ENCODE results near the gene NEO1.

DNA sequence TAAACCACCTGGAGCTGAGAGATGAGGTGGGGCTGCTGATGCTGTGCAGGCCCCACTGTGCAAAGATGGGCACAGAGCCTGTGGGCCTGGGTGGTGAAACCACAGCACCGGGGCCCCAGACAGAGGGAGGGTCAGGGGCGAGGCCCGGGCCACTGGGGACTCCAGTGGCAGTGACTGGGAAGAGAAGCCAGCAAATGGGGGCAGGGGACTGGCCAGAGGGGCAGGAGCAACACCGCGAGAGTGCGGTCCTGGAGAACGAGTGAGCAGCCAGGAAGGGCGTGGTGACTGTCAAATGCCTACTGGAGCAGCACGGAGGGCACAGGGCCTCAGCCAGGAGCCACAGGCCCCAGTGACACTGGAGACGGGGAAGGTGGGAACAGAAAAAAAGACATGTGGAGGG is 276.7 kb downstream of the NEO1 start:
- TF ChIP-seq REST (IDR thresholded peaks at IDR 0.05; ENCODE audit: insufficient read depth in 1 of 2, low read depth in 2 of 2, low read length in 2 of 2) (no peak), TAF1 (IDR thresholded peaks at IDR 0.05; ENCODE audit: borderline replicate concordance, insufficient read depth, low read length) (no peak), POLR2AphosphoS5 (IDR thresholded peaks at IDR 0.05; ENCODE audit: low read depth, low read length) (no peak)

Measured in PFSK-1 (cell line).